T-helper 2 cell (primary cell): Measurements from ENCODE around the gene USF2.
"Not testable (repeated sequence)": the region's sequence is repeated elsewhere in the genome, so short reads cannot be mapped to it uniquely, and the experiment has no call there.

Experiments used
- DNase-seq, 5 experiments: peaks; one replicate each; pipeline versions ENCODE4 v3.0.0 to v3.0.0-alpha.2; 2012 to 2022
- total RNA-seq, 2 donors: gene quantifications; one replicate each; lab custom pipeline; 2026; lab: John Stamatoyannopoulos, UW

Gene USF2, protein sequence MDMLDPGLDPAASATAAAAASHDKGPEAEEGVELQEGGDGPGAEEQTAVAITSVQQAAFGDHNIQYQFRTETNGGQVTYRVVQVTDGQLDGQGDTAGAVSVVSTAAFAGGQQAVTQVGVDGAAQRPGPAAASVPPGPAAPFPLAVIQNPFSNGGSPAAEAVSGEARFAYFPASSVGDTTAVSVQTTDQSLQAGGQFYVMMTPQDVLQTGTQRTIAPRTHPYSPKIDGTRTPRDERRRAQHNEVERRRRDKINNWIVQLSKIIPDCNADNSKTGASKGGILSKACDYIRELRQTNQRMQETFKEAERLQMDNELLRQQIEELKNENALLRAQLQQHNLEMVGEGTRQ
- total RNA-seq: 124 to 129 reads per million in 2 donors

DNA sequence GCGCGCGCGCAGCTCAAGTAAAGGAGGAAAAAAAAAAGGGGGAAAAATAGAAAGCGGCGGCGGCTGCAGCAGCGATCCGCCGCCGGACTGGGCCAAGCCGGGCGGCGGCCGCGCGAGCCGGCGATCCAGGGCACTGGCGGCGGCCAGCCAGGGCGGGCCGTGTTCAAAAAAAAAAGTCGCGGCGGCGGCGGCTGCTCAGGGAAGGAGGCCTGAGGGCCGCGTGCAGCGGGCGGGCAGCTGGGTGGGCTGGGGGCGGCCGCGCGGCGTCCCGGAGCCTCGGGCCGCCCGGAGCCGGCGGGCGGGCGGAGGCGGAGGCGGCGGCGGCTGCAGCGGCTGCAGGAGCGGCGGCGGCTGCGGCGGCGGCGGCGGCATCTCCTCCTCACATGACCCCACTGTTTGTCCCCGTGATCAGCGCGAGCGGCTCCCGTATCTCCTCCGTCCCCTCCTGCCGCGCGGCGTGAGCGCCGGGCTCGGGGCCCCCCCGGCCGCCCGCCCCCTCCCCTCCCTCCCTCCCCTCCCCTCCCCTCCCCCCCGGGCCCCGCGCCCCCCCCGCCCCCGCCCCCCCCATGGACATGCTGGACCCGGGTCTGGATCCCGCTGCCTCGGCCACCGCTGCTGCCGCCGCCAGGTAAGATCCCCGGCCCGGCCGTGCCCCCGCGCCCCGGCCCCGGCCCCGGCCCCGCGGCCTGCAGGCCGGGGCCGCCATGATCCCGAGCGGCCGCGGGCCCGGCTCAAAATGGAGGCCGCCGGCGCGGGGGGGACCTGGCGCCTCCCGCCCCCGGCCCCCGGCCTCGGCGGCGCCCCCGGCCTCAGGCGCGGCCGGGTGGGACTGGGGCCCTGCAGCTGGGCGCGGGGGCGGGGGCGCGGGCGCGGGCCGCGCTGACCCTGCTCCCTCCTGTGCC is at the start of gene USF2:
Gene USF2 (plus strand): TSS at position 427 of the 902 bp plus-strand sequence. CDS start 140 bp downstream, at position 567.
- peak; percentile 43 to 87 (median 57) for DNase-seq

DNA sequence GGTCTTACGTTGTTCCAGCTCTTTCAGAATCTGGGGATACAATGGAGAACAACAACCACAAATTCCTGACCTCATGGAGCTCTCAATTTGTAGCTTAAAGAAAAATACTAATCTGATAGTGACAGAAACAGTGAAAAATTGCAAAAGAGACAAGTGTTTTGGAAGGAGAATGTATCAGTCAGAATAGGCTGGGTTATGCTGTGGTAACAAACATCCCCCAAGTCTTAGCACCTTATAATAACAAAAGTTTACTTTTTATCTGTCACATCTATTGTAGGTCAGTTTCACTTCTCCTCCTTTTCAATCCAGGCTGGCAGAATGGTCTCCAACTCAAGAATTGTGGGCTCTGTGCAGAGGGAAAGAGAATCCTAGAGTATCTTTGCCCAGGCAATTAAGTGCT is 49.8 kb upstream of the USF2 start:
- no peak for DNase-seq

DNA sequence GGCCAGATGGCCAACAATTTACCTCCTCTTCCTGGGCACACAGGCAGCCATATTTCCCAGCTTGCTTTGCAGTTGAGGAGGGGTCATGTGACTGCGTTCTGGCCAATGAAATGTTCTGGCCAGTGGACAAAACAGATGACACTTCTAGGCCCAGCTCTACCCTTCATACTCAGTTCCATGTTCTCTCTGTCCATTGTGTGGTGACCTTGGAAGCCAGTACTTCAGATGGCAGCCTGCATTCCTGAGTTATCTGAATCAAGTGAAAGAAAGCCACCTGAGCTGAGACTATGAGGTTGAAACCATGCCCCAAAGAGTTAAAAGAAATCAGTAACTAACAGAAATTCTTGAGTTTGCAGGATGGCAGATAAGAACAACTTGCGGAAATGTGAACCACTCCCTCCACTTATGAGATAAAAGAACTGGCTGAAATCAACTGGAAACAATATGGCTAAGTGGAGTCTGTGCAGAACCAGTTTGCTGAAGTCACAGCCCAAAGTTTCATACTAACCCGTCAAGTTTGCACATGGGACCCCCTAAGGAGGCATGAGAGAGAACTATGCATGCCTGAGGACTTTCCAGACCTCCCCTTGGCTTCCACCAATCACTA is 48.3 kb upstream of the USF2 start:
- peak in 1 of 5 experiments; percentile 74 for DNase-seq

GRCh38 chr19:35220973-35221590 is 47.7 kb upstream of the USF2 start:
- not testable (repeated sequence) for DNase-seq

DNA sequence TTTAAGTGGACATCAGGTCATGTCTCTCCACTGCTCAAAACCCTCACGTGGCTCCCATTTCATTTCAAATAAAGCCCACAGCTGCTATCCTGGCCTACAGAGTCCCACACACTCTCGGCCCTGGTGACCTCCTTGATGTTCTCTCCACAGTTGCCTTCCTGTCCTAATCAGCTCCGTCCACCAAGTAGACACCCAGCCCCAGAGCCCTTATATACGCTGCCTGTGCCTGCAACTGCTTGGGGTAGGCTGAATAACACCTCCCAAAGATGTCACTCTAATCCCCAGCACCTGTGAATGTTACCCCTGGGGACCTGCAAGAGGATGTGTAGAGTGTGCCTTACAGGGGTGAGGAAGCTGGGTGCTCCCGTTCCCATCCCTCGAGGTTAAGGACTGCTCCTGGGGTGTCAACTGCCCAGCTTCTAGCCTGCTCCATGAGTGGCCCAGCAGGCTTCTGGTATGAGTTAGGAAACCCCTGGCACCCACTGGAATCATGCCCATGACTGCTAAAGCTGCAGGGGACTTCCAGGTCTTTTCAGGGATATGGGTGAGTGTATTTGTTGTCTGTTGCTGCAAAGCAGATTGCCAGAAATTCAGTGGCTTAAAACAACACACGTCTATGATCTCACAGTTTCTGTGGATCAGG is 46.3 kb upstream of the USF2 start:
- DNase-seq: no peak

DNA sequence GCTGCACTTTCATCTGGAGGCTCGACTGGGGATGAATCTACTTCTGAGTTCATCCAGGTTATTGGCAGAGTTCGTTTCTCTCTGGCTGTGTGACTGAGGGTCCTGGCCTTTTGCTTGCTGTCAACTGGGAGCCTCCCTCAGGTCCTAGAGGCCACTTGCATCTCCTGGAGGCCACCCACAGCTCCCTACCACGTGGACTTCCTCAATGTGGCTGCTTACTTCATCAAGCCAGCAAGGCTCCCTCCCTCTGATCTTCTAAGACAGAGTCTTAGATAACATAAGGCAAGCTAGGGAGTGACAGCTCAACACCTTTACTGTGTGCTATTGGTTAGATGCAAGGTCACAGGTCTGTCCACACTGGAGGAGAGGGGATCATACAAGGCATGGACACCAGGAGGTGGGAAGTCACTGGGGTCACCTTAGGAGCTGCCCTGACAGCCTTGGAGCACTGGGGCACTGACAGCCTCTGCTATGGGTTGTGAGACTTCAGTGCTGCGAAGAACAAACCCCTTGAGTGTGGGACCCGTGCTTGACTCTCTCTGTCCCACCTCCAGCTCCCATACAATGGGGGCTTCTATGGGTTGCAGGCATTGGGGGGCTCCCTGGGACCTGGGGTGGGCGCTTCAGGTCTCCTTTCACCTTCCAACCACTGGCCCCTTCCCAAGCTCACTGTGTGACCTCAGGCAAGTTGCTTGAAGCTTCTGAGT is 45.5 kb upstream of the USF2 start:
- no peak for DNase-seq

DNA sequence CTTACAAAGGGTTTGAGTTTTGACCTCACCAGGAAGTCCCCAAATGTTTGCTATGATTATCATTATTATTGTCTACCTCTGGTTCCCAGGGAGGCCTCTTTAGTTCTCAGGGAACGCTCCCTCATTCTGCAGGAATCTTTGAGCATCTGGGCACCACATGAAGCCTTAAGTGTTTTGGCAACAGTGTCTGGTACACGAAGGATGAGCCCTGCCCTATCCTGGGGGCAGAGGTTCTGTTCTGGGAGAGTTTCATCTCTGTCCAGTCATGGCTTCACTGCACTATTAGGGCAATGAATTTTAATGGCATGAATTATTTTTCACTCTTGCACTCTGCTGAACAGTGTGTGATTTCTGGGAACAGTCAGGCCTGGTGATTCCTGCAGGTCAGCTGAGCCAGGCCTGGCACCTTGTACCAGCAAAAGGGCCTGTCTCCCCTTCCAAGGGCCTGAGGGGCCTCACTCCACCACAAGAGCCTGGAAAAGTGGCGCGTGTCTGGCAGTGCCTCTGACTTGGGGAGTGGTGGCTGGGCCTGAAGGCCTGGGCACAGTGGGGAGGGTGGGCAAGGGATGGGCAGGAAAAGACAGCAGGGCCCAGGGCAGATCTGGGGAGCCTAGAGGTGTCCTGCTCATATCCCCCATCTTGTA is 44.8 kb upstream of the USF2 start:
- DNase-seq: no peak

DNA sequence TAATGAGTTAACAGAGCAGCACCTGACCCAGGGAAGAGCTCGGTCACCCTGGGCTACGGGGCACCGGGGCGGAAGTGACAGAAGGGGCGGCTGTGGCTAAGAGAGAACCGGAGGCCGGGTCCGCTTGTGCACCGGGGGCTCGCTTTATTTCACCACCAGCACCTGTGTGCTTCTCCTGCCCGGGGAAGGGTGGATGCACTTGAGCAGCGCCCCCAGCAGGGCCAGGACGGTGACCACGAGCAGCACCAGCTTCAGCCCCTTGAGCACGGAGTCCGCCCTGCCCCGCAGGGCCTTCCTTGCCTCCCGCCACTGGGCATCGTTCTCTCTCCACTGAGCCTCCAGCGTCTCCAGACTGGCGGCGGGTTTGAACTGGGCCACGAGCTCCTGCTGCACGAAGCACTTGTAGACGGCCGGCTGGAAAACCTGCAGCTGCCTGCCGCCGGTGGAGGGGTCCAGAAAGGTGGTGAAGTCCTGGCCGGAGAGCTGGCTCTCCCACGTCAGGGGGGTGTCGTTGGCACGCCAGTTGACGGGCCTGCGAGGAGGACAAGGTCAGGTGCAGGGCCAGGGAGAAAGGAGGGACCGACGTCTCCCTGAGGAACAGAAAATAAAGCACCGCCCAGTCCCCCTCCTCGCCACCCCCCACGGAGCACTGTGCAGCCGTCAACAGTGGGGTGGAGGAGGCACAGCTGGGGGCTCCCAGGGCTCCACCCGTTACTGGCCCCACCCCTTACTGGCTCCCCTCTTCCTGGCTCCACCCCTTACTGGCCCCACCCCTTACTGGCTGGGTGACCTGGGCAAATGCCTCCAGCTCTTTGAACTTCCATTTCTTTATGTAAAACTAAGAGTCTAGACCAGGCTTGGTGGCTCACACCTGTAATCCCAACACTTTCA is 43.8 kb upstream of the USF2 start:
- DNase-seq: no peak

GRCh38 chr19:35225951-35226350 is 42.8 kb upstream of the USF2 start:
- no peak for DNase-seq

- no peak for DNase-seq
These were observed 42.0 kb upstream of the USF2 start for GRCh38 chr19:35226748-35227147.

DNA sequence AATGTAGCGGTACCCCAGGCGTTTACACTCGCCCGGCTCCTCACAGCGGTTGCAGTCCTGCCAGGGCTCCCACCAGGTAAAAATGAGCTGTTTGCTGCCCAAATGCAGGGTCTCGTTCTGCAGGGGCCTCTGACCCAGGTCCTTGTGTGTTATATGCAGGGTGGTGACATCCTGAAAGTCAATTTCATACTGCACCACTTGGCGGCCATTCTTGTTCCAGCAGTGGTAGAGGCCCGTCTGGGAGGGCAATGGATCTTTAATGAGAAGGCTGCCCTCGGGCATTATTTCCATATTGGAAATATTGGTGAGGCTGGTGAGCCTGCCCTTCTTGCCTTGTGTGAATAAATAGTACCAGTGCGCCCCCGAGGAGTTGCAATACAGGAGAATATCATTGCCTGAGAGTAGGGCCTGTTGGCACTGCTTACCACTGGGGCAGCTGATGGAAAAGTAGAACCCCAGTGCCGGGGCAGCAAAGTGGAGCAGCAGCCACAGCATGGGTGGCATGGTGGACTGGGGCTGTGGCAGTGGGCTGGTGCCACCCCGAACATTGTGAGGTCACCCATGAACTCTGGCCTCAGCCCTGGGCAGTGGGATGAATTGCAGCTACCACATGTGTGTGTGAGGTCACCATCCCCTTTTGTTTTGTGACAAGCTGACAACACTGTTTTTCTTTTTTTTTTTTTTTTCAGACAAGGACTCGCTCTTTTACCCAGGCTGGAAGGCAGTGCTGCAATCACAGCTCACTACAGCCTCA is 40.4 kb upstream of the USF2 start, which contains the start of gene FAM187B:
Gene FAM187B (minus strand): TSS at position 563 of the 754 bp plus-strand sequence. CDS start 59 bp downstream, at position 504.
- no peak for DNase-seq

DNA sequence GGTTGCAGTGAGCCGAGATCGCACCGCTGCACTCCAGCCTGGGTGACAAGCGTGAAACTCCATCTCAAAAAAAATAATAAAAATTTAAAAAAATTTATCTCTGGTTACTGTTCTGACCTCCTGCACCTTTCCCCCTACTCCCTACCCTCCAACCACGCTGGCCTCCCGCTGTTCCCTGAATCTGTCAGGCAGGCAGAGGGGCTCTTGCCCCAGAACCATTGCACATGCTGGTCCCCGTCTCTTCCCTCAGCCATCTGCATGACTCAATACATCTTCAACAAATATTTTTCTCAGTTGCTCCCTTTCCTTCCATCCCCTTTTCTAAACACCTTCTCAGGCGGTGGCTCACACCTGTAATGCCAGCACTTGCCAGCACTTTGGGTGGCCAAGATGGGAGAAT is 39.2 kb upstream of the USF2 start:
- DNase-seq: no peak

GRCh38 chr19:35231956-35232645 is 36.7 kb upstream of the USF2 start:
- no peak for DNase-seq

DNA sequence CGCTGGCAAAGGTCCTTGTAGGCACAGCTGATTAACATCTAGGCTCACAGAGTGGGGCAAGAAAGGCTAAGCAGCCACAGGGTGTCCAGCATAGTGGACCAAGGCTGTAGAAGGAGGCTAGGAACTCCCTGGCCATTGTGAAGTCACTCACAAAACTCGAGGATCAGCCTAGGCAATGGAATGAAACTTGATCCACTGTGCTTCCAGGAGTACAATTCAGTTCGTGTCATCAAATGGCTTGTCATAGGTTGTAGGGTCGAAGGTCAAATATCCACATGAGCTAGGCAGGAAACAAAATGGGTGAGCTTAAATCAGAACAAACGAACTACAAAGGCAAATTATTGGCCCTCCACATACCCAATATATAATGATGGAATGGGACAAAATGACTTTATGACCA is 35.9 kb upstream of the USF2 start:
- no peak for DNase-seq

- DNase-seq: peak in 1 of 5 experiments; percentile 46
These were observed 31.9 kb upstream of the USF2 start for GRCh38 chr19:35236638-35237400.

GRCh38 chr19:35239597-35239996 is 29.2 kb upstream of the USF2 start:
- not testable (repeated sequence) for DNase-seq

DNA sequence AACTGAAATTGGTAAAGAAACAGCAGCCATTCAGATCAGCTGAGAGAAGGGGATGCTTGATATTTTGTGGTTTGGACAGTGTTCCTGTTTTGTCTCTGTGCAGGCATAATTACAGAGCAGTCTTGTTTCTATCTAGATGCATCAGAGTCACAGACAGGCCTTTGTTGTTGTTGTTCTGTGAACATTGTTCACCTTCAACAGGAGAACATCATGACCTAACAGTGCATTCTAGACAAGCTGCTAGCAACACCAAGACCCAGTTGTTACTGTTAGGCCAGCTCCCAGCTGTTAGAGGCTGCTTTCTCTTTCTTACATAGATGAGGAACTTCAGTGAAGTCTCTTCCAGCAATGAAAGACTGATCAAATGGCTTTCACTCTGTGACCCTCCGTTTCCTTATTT is 28.4 kb upstream of the USF2 start:
- DNase-seq: peak in 2 of 5 experiments; percentile 42 to 80

GRCh38 chr19:35241417-35241816 is 27.3 kb upstream of the USF2 start:
- DNase-seq: no peak
